DOHH2 (cell line): ENCODE data around the gene CCR2.

Experiments
- H3F3A ChIP-seq: fragments of 200-600 bp; sonication (generic), shearing (Covaris generic); 2 replicates; pipeline ENCODE4 v1.6.0; 2016; ENCODE audit warnings: antibody characterized with exemption, mild to moderate bottlenecking; ENCODE audit not compliant: control insufficient read depth, insufficient read depth
- H3K27ac ChIP-seq: fragments of 200-600 bp; sonication (generic); 2 replicates; pipeline ENCODE4 v1.5.1; 2014; ENCODE audit warnings: low read depth, mild to moderate bottlenecking, low read length, moderate library complexity
- H3K27me3 ChIP-seq: fragments of 200-600 bp; sonication (generic); 2 replicates; pipeline ENCODE4 v1.6.1; 2014; ENCODE audit warnings: mild to moderate bottlenecking, low read length, mixed read lengths; ENCODE audit not compliant: control insufficient read depth
- H3K36me3 ChIP-seq: fragments of 200-600 bp; sonication (generic); 2 replicates; pipeline ENCODE4 v1.6.1; 2014; ENCODE audit warnings: mild to moderate bottlenecking, low read length, moderate library complexity, mixed read lengths; ENCODE audit not compliant: control insufficient read depth
- H3K4me1 ChIP-seq: fragments of 200-600 bp; sonication (generic); 2 replicates; pipeline ENCODE4 v1.6.1; 2014; ENCODE audit warnings: mild to moderate bottlenecking, low read length, mixed read lengths; ENCODE audit not compliant: control insufficient read depth
- H3K4me2 ChIP-seq: fragments of 200-600 bp; sonication (generic); 2 replicates; pipeline ENCODE4 v1.6.0; 2014; ENCODE audit warnings: mild to moderate bottlenecking, low read length, moderate library complexity
- H3K4me3 ChIP-seq: fragments of 200-600 bp; sonication (generic); 2 replicates; pipeline ENCODE4 v1.5.1; 2014; ENCODE audit warnings: mild to moderate bottlenecking, low read length, mixed read lengths
- H3K79me2 ChIP-seq: fragments of 200-600 bp; sonication (generic); 2 replicates; pipeline ENCODE4 v1.6.1; 2014; ENCODE audit warnings: mild to moderate bottlenecking, low read length, mixed read lengths; ENCODE audit not compliant: control insufficient read depth
- H3K9me2 ChIP-seq: fragments of 200-600 bp; sonication (generic); replicated peaks from 2 replicates; pipeline ENCODE4 v1.6.1; 2014; ENCODE audit warnings: mild to moderate bottlenecking, low read length, mixed read lengths; ENCODE audit not compliant: control insufficient read depth
- H3K9me3 ChIP-seq: fragments of 200-600 bp; sonication (generic); 2 replicates; pipeline ENCODE4 v1.6.1; 2014; ENCODE audit warnings: antibody characterized with exemption, low read length, mixed read lengths; ENCODE audit not compliant: control insufficient read depth, insufficient read depth
- H4K20me1 ChIP-seq: fragments of 200-600 bp; sonication (generic); 2 replicates; pipeline ENCODE4 v1.6.0; 2014; ENCODE audit warnings: low read depth, mild to moderate bottlenecking, antibody characterized with exemption, low read length, moderate library complexity; ENCODE audit not compliant: control insufficient read depth, insufficient read depth
- CTCF ChIP-seq: fragments of 200-600 bp; sonication (generic); IDR thresholded peaks from one replicate; pipeline ENCODE4 v1.5.1; 2014; ENCODE audit warnings: antibody characterized with exemption, mild to moderate bottlenecking, low read depth, low read length; ENCODE audit not compliant: poor library complexity, severe bottlenecking
- EZH2phosphoT487 ChIP-seq: fragments of 200-600 bp; sonication (generic); IDR thresholded peaks from 2 replicates; pipeline ENCODE4 v1.6.1; 2017; ENCODE audit warnings: borderline replicate concordance, mild to moderate bottlenecking, antibody characterized with exemption, low read length, moderate library complexity, mixed read lengths

CCR2 gene

GRCh38 chr3:46393011-46393410, 39.1 kb downstream of the CCR2 start:
- H3K27ac ChIP-seq: no peak overlapping the region
- no peaks in the 10 kb centered on the region for H3K36me3 ChIP-seq
- H3K9me2 ChIP-seq: no peaks in the 10 kb centered on the region
- TF ChIP-seq CTCF (no peak), EZH2phosphoT487 (no peak)
- H4K20me1 ChIP-seq: no peaks in the 10 kb centered on the region
- no peaks in the 10 kb centered on the region for H3K9me3 ChIP-seq
- H3K27me3 ChIP-seq: 0 out of 2 replicates have a peak, but pooled peaks cover 4% of the 10 kb centered on the region
- no peak overlapping the region for H3K4me2 ChIP-seq
- H3K79me2 ChIP-seq: no peaks in the 10 kb centered on the region
- H3F3A ChIP-seq: no peaks in the 10 kb centered on the region
- no peaks in the 10 kb centered on the region for H3K4me1 ChIP-seq
- no peak overlapping the region for H3K4me3 ChIP-seq

- Histone ChIP-seq H3K27me3 (peaks cover 5% of the 10 kb centered on the region; the same call in 1 of the 2 replicates), H3K4me3 (no peak overlapping the region), H3F3A (no peaks in the 10 kb centered on the region), H3K79me2 (no peaks in the 10 kb centered on the region), H4K20me1 (no peaks in the 10 kb centered on the region), H3K9me3 (no peaks in the 10 kb centered on the region), H3K36me3 (no peaks in the 10 kb centered on the region), H3K4me1 (no peaks in the 10 kb centered on the region), H3K4me2 (no peak overlapping the region), H3K27ac (no peak overlapping the region), H3K9me2 (no peaks in the 10 kb centered on the region)
- TF ChIP-seq CTCF: no peak
- TF ChIP-seq EZH2phosphoT487: no peak
Observed at GRCh38 chr3:46393554-46394434, 39.9 kb downstream of the CCR2 start.

GRCh38 chr3:46395210-46395661, 41.3 kb downstream of the CCR2 start:
- Histone ChIP-seq H3K36me3 (no peaks in the 10 kb centered on the region), H3K79me2 (no peaks in the 10 kb centered on the region), H3K4me3 (no peak overlapping the region), H3K27ac (no peak overlapping the region), H3K4me2 (no peak overlapping the region), H3K9me3 (no peaks in the 10 kb centered on the region), H3K4me1 (no peaks in the 10 kb centered on the region), H4K20me1 (no peaks in the 10 kb centered on the region), H3K9me2 (no peaks in the 10 kb centered on the region), H3K27me3 (peaks cover 7% of the 10 kb centered on the region; the same call in 1 of the 2 replicates), H3F3A (no peaks in the 10 kb centered on the region)
- TF ChIP-seq CTCF (no peak), EZH2phosphoT487 (no peak)
